ENCODE data around the gene SENP5. TPM values are rescaled to one million over a fixed set of nuclear protein-coding genes. Genes with fewer than 3 reads are reported as not detected.
"Not testable (repeated sequence)": the region's sequence is repeated elsewhere in the genome, so short reads cannot be mapped to it uniquely, and the experiment has no call there.

The SENP5 gene
- total and polyA plus RNA-seq, 2 of the 8 experiments (the other 6 are each of a cell fraction or from before 2014, with no cell fraction given): 6.7 to 27.3 TPM

- H3K18ac ChIP-seq (ENCODE audit: extremely low read depth, low read length); H2BK12ac ChIP-seq (ENCODE audit: low read depth, low read length); H3K56ac ChIP-seq (replicated peaks; ENCODE audit: insufficient read length, low read depth, low read length); H3K4me2 ChIP-seq (ENCODE audit: insufficient read depth in 1 of 2, low read depth in 2 of 2, low read length in 2 of 2); H3K4me3 ChIP-seq (ENCODE audit: extremely low read depth in 1 of 4, insufficient read depth in 2 of 4, low read depth in 3 of 4, low read length in 4 of 4); H4K20me1 ChIP-seq (replicated peaks in 1 of 2; ENCODE audit: control insufficient read depth in 1 of 2, insufficient read depth in 2 of 2, low read length in 2 of 2); H3K4me1 ChIP-seq (replicated peaks in 1 of 4; ENCODE audit: control insufficient read depth in 3 of 4, insufficient read depth in 4 of 4, low read length in 3 of 4); H2AFZ ChIP-seq (ENCODE audit: low read length); H4K5ac ChIP-seq (ENCODE audit: insufficient read length, low read depth, low read length); DNase-seq (ENCODE audit: low read depth in 1 of 2, low spot score in 2 of 2); H3K79me2 ChIP-seq (ENCODE audit: control insufficient read depth in 1 of 2, insufficient read depth in 2 of 2, low read length in 2 of 2); H4K91ac ChIP-seq (replicated peaks; ENCODE audit: insufficient read length, low read length); H3K23me2 ChIP-seq (ENCODE audit: low read depth, low read length); H2BK15ac ChIP-seq (ENCODE audit: low read length); FAIRE-seq; H3K23ac ChIP-seq (ENCODE audit: insufficient read length); H4K8ac ChIP-seq (ENCODE audit: extremely low read depth, insufficient read depth, low read length); H3K36me3 ChIP-seq (ENCODE audit: control insufficient read depth in 2 of 4, insufficient read depth in 4 of 4, low read length in 3 of 4); H2BK120ac ChIP-seq (replicated peaks; ENCODE audit: low read depth, low read length); H3K27me3 ChIP-seq (replicated peaks in 1 of 4; ENCODE audit: control insufficient read depth in 3 of 4, extremely low read depth in 1 of 4, insufficient read depth in 3 of 4, low read length in 3 of 4); H3K27ac ChIP-seq (ENCODE audit: low read depth, low read length); H3K14ac ChIP-seq (ENCODE audit: insufficient read length); H3K9ac ChIP-seq (replicated peaks in 1 of 4; ENCODE audit: extremely low read depth in 1 of 4, low read depth in 3 of 4, low read length in 3 of 4); CTCF ChIA-PET (ENCODE audit: partially characterized antibody); POLR2A ChIA-PET (ENCODE audit: partially characterized antibody); H3K4ac ChIP-seq (replicated peaks; ENCODE audit: insufficient read length, low read depth, low read length); H2BK5ac ChIP-seq (ENCODE audit: low read depth, low read length); H2BK20ac ChIP-seq (ENCODE audit: low read length); H3K79me1 ChIP-seq (ENCODE audit: low read depth, low read length); H2AK5ac ChIP-seq (ENCODE audit: low read depth, low read length): not testable (repeated sequence)
- peaks cover 22 to 31% of the 10 kb centered on the region in 2 experiments for H3K9me3 ChIP-seq (ENCODE audit: insufficient read depth in 2 of 2, low read depth in 1 of 2, low read length in 1 of 2)
- 78% methylated on average over 4 of the region's 4 CpGs; no CpG with 5 or more reads in 1 of the 2 experiments for WGBS, 2 experiments (ENCODE audit: extremely low coverage in 1 of 2, insufficient coverage in 1 of 2, insufficient read length in 1 of 2, insufficient replicate concordance in 2 of 2, low coverage in 1 of 2, low lambda C conversion rate in 2 of 2, missing lambda C conversion rate in 1 of 2)
These were observed 19.3 kb upstream of the SENP5 start for GRCh38 chr3:196848375-196848774.
